DMS79 treated with DMSO at 0.1 percent for 48 hours (cell line): ENCODE results near the gene ITGAL.
A peak's percentile ranks its signal among the peaks of the same experiment; 100 is the strongest.
"Not testable (repeated sequence)": the region's sequence is repeated elsewhere in the genome, so short reads cannot be mapped to it uniquely, and the experiment has no call there.

Experiments used
- DNase-seq: peaks from one replicate; lab custom pipeline; 2025; lab: John Stamatoyannopoulos, UW

The ITGAL gene

GRCh38 chr16:30457743-30458560, 14.6 kb upstream of the ITGAL start:
- no peak for DNase-seq

DNA sequence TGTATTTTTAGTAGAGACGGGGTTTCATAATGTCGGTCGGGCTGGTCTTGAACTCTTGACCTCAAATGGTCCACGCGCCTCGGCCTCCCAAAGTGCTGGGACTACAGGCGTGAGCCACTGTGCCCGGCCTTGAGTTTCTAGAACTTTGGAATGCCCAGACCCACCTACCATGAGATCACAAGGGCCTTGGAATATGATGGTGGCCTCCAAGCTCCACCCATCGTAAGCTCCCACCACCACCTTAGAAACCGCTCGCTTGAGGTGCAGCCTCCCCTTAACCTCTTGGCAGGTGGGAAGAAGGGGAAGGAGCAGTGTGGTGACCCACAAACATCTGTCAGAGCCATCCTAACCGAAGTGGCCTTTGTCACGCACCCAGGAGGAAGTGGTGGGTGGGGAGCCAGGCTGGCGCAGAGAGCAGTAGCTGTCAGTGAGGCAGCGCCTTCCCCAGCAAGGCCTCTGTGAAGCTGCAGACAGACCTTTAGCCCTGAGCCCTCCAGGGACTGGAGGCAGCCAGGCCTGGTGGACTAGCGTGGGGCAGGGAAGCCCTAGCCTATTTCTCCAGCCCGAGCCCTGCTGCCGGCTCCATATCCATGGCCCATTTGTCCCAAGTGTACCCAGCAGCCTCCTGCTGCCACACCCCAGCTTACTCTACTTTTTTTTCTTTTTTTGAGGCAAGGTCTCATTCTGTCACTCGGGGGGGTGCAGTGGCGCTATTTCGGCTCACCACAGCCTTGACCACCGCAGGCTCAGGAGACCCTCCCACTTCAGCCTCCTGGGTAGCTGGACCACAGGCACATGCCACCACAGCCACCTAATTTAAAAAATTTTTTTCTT, 13.8 kb upstream of the ITGAL start:
- DNase-seq, result no peak

DNA sequence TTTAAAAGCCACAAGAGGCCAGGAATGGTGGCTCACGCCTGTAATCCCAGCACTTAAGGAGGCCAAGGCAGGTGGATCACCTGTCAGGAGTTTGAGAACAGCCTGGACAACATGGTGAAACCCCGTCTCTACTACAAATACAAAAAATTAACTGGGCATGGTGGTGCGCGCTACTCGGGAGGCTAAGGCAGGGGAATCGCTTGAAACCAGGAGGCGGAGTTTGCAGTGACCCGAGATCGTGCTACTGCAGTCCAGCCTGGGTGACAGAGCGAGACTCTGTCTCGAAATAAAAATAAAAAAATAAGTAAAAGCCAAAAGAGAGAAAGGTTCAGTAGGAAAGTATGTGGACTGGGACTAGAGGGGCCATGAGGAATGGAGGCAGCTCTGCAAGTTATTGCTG, 13.1 kb upstream of the ITGAL start:
- no peak for DNase-seq

GRCh38 chr16:30461426-30461825, 11.1 kb upstream of the ITGAL start:
- DNase-seq, result not testable (repeated sequence)

GRCh38 chr16:30464078-30464477, 8.5 kb upstream of the ITGAL start:
- no peak for DNase-seq

GRCh38 chr16:30470170-30470512, 2.4 kb upstream of the ITGAL start:
- DNase-seq, result no peak

DNA sequence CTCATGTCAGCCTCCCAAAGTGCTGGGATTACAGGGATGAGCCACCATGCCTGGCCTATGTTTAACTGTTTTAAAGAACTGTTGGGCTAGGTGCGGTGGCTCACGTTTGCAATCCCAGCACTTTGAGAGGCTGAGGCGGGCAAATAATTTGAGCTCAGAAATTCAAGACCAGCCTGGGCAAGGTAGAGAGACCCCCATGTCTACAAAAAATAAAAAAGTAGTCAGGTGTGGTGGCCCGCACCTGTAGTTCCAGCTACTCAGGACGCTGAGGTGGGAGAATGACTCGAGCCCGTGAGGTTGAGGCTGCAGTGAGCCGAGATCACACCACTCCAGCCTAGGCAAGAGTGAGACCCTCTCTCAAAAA, 1.9 kb upstream of the ITGAL start:
- DNase-seq, result no peak

DNA sequence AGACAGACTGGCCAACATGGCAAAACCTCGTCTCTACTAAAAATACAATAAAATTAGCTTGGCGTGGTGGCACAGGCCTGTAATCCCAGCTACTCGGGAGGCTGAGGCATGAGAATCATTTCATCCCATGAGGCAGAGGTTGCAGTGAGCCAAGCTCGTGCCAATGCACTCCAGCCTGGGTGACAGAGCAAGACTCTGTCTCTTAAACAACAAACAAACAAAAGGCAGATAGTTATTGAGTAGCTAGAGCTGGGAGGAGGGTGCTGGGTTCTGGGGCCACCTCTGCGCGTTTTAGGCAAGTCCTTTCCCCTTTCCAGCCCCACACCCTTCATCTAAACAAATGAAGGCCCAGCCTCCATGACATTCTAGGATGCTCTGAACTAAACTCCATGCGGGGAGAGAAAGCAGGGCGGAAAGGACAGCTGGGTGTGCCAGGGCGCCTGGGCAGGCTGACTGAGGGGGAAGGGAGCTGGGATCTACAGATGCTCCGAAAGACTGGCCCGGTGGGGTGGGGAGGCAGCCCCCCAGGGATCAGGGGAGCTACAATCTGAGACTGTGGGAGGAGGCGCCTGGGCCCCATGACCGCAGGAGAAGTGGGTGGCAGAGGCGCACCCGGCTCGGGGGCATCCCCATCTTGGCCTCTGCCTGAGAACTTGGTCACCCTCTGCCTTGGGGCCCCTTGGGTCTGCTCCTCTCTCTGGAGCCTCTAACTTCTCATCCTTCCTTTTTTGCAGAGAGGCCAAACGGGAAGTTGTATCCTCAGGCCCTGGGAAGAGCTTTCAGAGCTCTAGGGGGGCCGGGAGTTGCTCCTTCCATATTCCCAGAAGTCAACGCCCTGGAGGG, 910 bp downstream of the ITGAL start:
- DNase-seq, result no peak

- DNase-seq, result no peak
Observed at GRCh38 chr16:30474074-30474452, 1.5 kb downstream of the ITGAL start.

DNA sequence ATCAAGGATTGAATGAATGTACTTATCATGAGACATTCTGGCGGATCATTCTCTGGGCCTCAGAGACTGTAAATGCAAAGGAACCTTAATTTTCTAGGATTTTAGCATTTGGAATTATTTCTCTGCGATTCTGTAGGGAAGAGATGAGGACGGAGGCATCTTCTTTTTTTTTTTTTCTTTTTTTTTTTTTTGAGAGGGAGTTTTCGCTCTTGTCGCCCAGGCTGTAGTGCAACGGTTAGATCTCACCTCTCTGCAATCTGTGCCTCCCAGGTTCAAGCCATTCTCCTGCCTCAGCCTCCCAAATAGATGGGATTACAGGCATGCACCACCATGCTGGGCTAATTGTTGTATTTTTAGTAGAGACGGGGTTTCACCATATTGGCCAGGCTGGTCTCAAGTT, 2.1 kb downstream of the ITGAL start:
- DNase-seq, result no peak

DNA sequence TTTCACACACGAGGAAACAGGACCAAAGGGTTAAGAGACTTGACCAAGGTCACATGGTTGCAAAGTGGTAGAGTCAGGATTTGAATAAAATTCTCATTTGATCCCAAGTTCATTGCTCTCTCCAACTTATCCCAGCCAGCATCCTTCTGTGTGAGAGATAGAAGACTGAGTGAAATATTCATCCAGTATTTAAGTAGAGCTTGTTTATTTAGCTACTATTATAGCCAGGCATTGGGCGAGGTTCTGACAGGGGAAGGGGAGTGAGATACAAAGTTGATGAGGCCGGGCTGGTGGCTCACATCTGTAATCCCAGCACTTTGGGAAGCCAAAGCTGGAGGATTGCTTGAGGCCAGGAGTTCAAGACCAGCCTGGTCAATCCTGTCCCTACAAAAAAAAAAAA, 4.4 kb downstream of the ITGAL start:
- no peak for DNase-seq

GRCh38 chr16:30477773-30478172, 5.2 kb downstream of the ITGAL start:
- not testable (repeated sequence) for DNase-seq

- DNase-seq, result no peak
Observed at GRCh38 chr16:30478766-30479478, 6.4 kb downstream of the ITGAL start.

DNA sequence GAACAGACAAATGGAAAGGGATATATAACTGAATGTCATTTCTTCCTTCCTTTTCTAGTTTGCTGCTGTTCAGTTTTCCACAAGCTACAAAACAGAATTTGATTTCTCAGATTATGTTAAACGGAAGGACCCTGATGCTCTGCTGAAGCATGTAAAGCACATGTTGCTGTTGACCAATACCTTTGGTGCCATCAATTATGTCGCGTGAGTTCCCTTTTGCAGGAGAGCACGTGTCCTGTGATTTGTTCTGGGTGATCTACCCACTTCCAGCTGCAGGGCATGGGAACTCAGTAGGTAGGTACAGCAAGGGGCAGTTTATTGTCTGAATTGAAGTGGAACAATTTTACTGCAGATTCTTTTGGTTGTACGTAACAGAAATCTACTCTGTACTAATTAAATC, 8.8 kb downstream of the ITGAL start:
- no peak for DNase-seq

- no peak for DNase-seq
Observed at GRCh38 chr16:30482366-30482765, 9.8 kb downstream of the ITGAL start.

DNA sequence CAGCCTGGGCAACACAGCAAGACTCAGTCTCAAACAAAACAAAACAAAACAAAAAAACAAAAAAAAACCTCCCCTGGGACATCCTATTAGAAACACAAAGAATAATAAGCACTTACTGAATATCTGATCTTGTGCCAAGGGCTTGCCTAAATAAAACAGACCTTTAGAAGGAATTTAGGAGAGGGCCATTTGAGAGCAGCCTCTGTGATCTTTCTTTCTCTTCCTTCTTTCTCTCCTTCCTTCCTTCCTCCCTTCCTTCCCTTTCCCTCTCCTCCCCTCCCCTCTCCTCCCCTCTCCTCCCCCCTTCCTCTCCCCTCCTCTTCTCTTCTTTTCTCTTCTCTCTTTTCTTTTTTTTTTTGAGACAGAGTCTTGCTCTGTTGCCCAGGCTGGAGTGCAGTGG, 12.3 kb downstream of the ITGAL start:
- no peak for DNase-seq

- no peak for DNase-seq
Observed at GRCh38 chr16:30485818-30486436, 13.4 kb downstream of the ITGAL start.

DNA sequence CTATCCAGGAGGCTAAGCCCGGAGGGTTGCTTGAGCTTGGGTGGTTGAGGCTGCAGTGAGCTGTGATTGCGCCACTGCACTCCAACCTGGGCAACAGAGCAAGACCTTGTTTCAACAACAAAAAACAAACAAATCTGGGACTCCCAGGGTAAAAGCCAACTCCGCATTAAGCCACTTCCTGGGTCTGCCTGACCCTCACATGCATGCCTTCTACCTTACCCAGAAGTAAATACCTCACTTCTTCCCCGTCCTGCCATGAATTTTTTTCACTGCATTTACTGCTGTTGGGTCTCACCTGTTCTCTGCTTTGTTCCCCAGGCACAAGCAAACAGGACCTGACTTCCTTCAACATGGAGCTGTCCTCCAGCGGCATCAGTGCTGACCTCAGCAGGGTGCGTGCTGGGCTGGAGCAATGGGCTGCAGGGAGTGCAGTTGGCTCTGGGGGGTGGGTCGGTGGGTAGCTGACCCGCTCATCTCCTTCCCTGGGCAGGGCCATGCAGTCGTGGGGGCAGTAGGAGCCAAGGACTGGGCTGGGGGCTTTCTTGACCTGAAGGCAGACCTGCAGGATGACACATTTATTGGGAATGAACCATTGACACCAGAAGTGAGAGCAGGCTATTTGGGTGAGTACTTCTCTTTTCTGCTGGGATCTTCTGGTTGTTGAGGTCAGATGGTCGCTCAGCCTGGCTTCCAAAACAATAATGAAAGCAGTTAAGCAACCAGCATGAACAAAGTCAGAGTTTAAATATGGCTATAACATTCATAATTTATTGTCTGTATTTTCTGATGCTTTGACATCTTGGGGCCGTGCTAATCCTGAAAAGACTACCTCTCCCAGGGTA, 16.4 kb downstream of the ITGAL start:
- DNase-seq, result no peak

- DNase-seq, result peak; percentile 4
Observed at GRCh38 chr16:30490210-30490609, 17.7 kb downstream of the ITGAL start.

GRCh38 chr16:30491229-30491628, 18.7 kb downstream of the ITGAL start:
- no peak for DNase-seq
